Fibroblast of the aortic adventitia (primary cell): ENCODE results near the gene ATOH1. TPM values are rescaled to one million over a fixed set of nuclear protein-coding genes. Genes with fewer than 3 reads are reported as not detected.

ENCODE experiments used
- DNase-seq: peaks from one replicate; pipeline ENCODE4 v3.0.0-alpha.2; 2010; ENCODE audit warnings: low read depth
- H3K4me3 ChIP-seq: 2 replicates; pipeline ENCODE4 v1.5.1; 2011; ENCODE audit warnings: low read depth, mild to moderate bottlenecking, control low read depth, low read length, moderate library complexity
- total RNA-seq: library from RNA; depleted of rRNA; stranded (reverse); fragments of >200 nt; gene quantifications from 2 replicates; pipeline ENCODE4 v1.2.3, GENCODE V29; 2012; ENCODE audit warnings: low replicate concordance
- TF ChIP-seq, protein P1 (sequence below): IDR thresholded peaks from 2 replicates; pipeline ENCODE4 v1.5.1; 2011; ENCODE audit warnings: mild to moderate bottlenecking, low read length, control low read depth, inconsistent platforms; ENCODE audit not compliant: insufficient read depth

ATOH1 gene, protein sequence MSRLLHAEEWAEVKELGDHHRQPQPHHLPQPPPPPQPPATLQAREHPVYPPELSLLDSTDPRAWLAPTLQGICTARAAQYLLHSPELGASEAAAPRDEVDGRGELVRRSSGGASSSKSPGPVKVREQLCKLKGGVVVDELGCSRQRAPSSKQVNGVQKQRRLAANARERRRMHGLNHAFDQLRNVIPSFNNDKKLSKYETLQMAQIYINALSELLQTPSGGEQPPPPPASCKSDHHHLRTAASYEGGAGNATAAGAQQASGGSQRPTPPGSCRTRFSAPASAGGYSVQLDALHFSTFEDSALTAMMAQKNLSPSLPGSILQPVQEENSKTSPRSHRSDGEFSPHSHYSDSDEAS
- total RNA-seq: not detected in 2 replicates

- H3K4me3 ChIP-seq: peak within 1 kb of the TSS; percentile 14
- TF ChIP-seq, protein P1, sequence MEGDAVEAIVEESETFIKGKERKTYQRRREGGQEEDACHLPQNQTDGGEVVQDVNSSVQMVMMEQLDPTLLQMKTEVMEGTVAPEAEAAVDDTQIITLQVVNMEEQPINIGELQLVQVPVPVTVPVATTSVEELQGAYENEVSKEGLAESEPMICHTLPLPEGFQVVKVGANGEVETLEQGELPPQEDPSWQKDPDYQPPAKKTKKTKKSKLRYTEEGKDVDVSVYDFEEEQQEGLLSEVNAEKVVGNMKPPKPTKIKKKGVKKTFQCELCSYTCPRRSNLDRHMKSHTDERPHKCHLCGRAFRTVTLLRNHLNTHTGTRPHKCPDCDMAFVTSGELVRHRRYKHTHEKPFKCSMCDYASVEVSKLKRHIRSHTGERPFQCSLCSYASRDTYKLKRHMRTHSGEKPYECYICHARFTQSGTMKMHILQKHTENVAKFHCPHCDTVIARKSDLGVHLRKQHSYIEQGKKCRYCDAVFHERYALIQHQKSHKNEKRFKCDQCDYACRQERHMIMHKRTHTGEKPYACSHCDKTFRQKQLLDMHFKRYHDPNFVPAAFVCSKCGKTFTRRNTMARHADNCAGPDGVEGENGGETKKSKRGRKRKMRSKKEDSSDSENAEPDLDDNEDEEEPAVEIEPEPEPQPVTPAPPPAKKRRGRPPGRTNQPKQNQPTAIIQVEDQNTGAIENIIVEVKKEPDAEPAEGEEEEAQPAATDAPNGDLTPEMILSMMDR: no peak
- no peak for DNase-seq
Observed at GRCh38 chr4:93828332-93828994, at the start of gene ATOH1. ATOH1 (plus strand) TSS chr4:93828753; CDS start chr4:93828927, 174 bp downstream.

- DNase-seq: no peak
- TF ChIP-seq, protein P1: no peak
- no peak overlapping the region for H3K4me3 ChIP-seq
Observed at GRCh38 chr4:93779228-93779627, 49.3 kb upstream of the ATOH1 start.

DNA sequence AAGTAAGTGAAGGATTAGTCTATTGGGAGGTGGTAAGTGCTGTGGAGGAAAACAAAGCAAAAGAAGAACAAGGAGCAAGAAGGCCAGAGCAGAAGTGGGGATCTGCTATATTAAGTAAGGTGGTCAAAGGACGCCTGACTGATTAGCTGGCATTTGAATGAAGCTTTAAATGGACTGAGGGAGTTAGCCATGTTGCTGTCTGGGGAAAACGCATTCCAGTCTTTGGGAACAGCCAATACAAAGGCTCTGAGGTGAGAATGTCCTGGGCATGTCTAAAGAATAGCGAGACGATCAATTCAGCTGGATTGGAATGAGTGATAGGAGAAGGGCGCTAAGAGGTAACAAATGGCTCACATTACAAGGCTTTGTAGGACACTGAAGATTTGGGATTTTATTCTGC is 48.5 kb upstream of the ATOH1 start:
- no peak overlapping the region for H3K4me3 ChIP-seq
- TF ChIP-seq, protein P1: no peak
- DNase-seq: no peak

- TF ChIP-seq, protein P1: no peak
- no peak for DNase-seq
- no peak overlapping the region for H3K4me3 ChIP-seq
Observed at GRCh38 chr4:93781198-93781597, 47.4 kb upstream of the ATOH1 start.

DNA sequence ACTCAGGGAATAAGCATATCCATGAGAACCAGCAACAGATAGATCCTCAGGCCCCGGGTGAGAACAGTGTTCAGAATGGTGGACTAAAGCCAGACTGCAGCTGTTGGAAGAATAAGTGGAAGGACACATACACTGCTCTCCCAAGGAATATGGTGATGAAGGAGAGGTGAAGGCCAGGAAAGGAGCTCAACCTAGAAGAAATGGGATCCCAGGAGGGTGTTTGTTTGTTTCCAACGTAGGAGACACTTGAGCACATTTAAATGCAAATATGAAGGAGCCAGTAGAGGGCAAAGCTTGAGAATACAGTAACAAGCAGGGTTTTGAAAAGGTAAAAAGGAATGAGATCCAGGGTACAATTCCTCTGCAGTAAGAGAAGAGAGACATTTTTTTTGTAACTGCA is 42.4 kb upstream of the ATOH1 start:
- DNase-seq: no peak
- TF ChIP-seq, protein P1: no peak
- no peak overlapping the region for H3K4me3 ChIP-seq

- DNase-seq: peak; percentile 4
- no peak overlapping the region for H3K4me3 ChIP-seq
- TF ChIP-seq, protein P1: peak; percentile 39
Observed at GRCh38 chr4:93788712-93789111, 39.8 kb upstream of the ATOH1 start.
